HG03135 (cell line): ENCODE data around the gene ALOX5.
"Not testable (repeated sequence)": the region's sequence is repeated elsewhere in the genome, so short reads cannot be mapped to it uniquely, and the experiment has no call there.

ENCODE experiments used
- ATAC-seq: cut with Tn5 transposase; IDR thresholded peaks from one replicate; pipeline ENCODE4 v1.9.1; 2021; ENCODE audit warnings: mild to moderate bottlenecking, moderate library complexity; ENCODE audit not compliant: unreplicated experiment

The ALOX5 gene

GRCh38 chr10:45374350-45375052 lies 485 bp downstream of the ALOX5 start:
- peak; percentile 28 for ATAC-seq

- no peak for ATAC-seq
These were observed 1.1 kb downstream of the ALOX5 start for GRCh38 chr10:45375101-45375500.

GRCh38 chr10:45375716-45376231 lies 1.8 kb downstream of the ALOX5 start:
- ATAC-seq, result no peak

- no peak for ATAC-seq
These were observed 2.4 kb downstream of the ALOX5 start for GRCh38 chr10:45376371-45376801.

GRCh38 chr10:45377321-45377720 lies 3.3 kb downstream of the ALOX5 start:
- ATAC-seq, result no peak

- ATAC-seq, result no peak
These were observed 3.8 kb downstream of the ALOX5 start for GRCh38 chr10:45377858-45378257.

GRCh38 chr10:45378914-45379726 lies 5.1 kb downstream of the ALOX5 start:
- ATAC-seq, result no peak

GRCh38 chr10:45379891-45380540 lies 6.0 kb downstream of the ALOX5 start:
- no peak for ATAC-seq

GRCh38 chr10:45380903-45381620 lies 7.0 kb downstream of the ALOX5 start:
- ATAC-seq, result no peak

GRCh38 chr10:45382591-45382990 lies 8.6 kb downstream of the ALOX5 start:
- ATAC-seq, result no peak

GRCh38 chr10:45383682-45384330 lies 9.8 kb downstream of the ALOX5 start:
- ATAC-seq, result no peak

GRCh38 chr10:45386657-45387056 lies 12.6 kb downstream of the ALOX5 start:
- no peak for ATAC-seq

- ATAC-seq, result no peak
These were observed 13.3 kb downstream of the ALOX5 start for GRCh38 chr10:45387096-45387893.

- ATAC-seq, result not testable (repeated sequence)
These were observed 15.7 kb downstream of the ALOX5 start for GRCh38 chr10:45389671-45390070.

- ATAC-seq, result not testable (repeated sequence)
These were observed 17.6 kb downstream of the ALOX5 start for GRCh38 chr10:45391636-45392035.

GRCh38 chr10:45395554-45395953 lies 21.5 kb downstream of the ALOX5 start:
- no peak for ATAC-seq

- no peak for ATAC-seq
These were observed 24.6 kb downstream of the ALOX5 start for GRCh38 chr10:45398595-45398994.

- ATAC-seq, result no peak
These were observed 25.1 kb downstream of the ALOX5 start for GRCh38 chr10:45399113-45399512.

GRCh38 chr10:45403151-45403550 lies 29.1 kb downstream of the ALOX5 start:
- no peak for ATAC-seq
